H1 (cell line): ENCODE measurements around the gene DCDC1. TPM values are rescaled to one million over a fixed set of nuclear protein-coding genes. Genes with fewer than 3 reads are reported as not detected.

ENCODE experiments used
- CTCF ChIA-PET: fragments of 300-600 bp; sonication (Branson Sonifier 250); formaldehyde crosslinking; loops from one replicate; lab custom pipeline; 2021; ENCODE audit not compliant: partially characterized antibody; lab: Charles Lee
- POLR2A ChIA-PET: fragments of 300-600 bp; sonication (Branson Sonifier 250); formaldehyde crosslinking; loops from one replicate; lab custom pipeline; 2021; ENCODE audit warnings: inconsistent platforms; ENCODE audit not compliant: partially characterized antibody; lab: Charles Lee
- DNase-seq, 2 experiments: peaks; one replicate each; pipeline versions ENCODE4 v3.0.0 to v3.0.0-alpha.2; 2010 to 2022; ENCODE audit warnings: low spot score in 2 of 2, low read depth in 1 of 2, mixed read lengths in 1 of 2
- FAIRE-seq: peaks from 2 replicates; lab custom pipeline; 2011; peaks lifted over from hg19 to GRCh38; lab: Jason Lieb, UNC
- H2AFZ ChIP-seq: 2 replicates; pipeline ENCODE4 v1.8.1; 2012; ENCODE audit warnings: low read length, inconsistent platforms
- H2AK5ac ChIP-seq: 2 replicates; pipeline ENCODE4 v1.6.1; 2013; ENCODE audit warnings: low read depth, low read length
- H2BK120ac ChIP-seq: replicated peaks from 2 replicates; pipeline ENCODE3; 2013; ENCODE audit warnings: low read depth, low read length, inconsistent platforms
- H2BK12ac ChIP-seq: 2 replicates; pipeline ENCODE4 v1.6.1; 2013; ENCODE audit warnings: low read depth, low read length
- H2BK15ac ChIP-seq: 2 replicates; pipeline ENCODE4 v1.6.1; 2013; ENCODE audit warnings: low read length
- H2BK20ac ChIP-seq: 2 replicates; pipeline ENCODE4 v1.6.1; 2013; ENCODE audit warnings: low read length
- H2BK5ac ChIP-seq: 2 replicates; pipeline ENCODE4 v1.6.1; 2013; ENCODE audit warnings: low read depth, low read length
- H3K14ac ChIP-seq: 2 replicates; pipeline ENCODE4 v1.6.1; 2013; ENCODE audit warnings: inconsistent platforms; ENCODE audit not compliant: insufficient read length
- H3K18ac ChIP-seq: 2 replicates; pipeline ENCODE4 v1.6.1; 2013; ENCODE audit warnings: low read length; ENCODE audit errors: extremely low read depth
- H3K23ac ChIP-seq: 2 replicates; pipeline ENCODE4 v1.6.1; 2013; ENCODE audit warnings: inconsistent platforms; ENCODE audit not compliant: insufficient read length
- H3K23me2 ChIP-seq: 2 replicates; pipeline ENCODE4 v1.6.1; 2013; ENCODE audit warnings: low read depth, low read length
- H3K27ac ChIP-seq: 2 replicates; pipeline ENCODE4 v1.6.1; 2011; ENCODE audit warnings: low read depth, low read length, inconsistent platforms
- H3K27me3 ChIP-seq, 4 experiments: replicated peaks in 1 of 4; 1 replicate in 1 of 4; 2 replicates in 3 of 4; pipeline versions ENCODE4 v1.6.1 to v1.8.1; 2011 to 2013; ENCODE audit warnings: low read length in 3 of 4, mild to moderate bottlenecking in 3 of 4, inconsistent platforms in 2 of 4, mixed read lengths in 2 of 4, moderate library complexity in 1 of 4; ENCODE audit not compliant: control insufficient read depth in 3 of 4, insufficient read depth in 3 of 4; ENCODE audit errors: extremely low read depth in 1 of 4
- H3K36me3 ChIP-seq, 4 experiments: 2 replicates each; pipeline versions ENCODE4 v1.6.1 to v1.8.1; 2011 to 2013; ENCODE audit warnings: mild to moderate bottlenecking in 4 of 4, low read length in 3 of 4, moderate library complexity in 2 of 4, control low read depth in 1 of 4, inconsistent platforms in 1 of 4; ENCODE audit not compliant: insufficient read depth in 4 of 4, control insufficient read depth in 2 of 4
- H3K4ac ChIP-seq: replicated peaks from 2 replicates; pipeline ENCODE3; 2013; ENCODE audit warnings: low read length, low read depth, mixed read lengths, inconsistent platforms; ENCODE audit not compliant: insufficient read length
- H3K4me1 ChIP-seq, 4 experiments: replicated peaks in 1 of 4; 1 replicate in 1 of 4; 2 replicates in 3 of 4; pipeline versions ENCODE4 v1.6.1 to v1.8.1; 2011 to 2013; ENCODE audit warnings: low read length in 3 of 4, inconsistent platforms in 2 of 4, mixed read lengths in 1 of 4; ENCODE audit not compliant: insufficient read depth in 4 of 4, control insufficient read depth in 3 of 4
- H3K4me2 ChIP-seq, 2 experiments: 2 replicates each; pipeline versions ENCODE4 v1.6.1 to v1.8.1; 2011 to 2013; ENCODE audit warnings: low read depth in 2 of 2, low read length in 2 of 2, control low read depth in 1 of 2, inconsistent platforms in 1 of 2, mild to moderate bottlenecking in 1 of 2; ENCODE audit not compliant: insufficient read depth in 1 of 2
- H3K4me3 ChIP-seq, 4 experiments: fragments of 200-600, 300-600 bp in 1 of 4; sonication (generic), shearing (Covaris generic), sonication (Bioruptor Twin) in 1 of 4; 2 replicates each; pipeline versions ENCODE4 v1.5.1 to v1.8.1; 2011 to 2016; ENCODE audit warnings: low read length in 4 of 4, low read depth in 3 of 4, control low read depth in 2 of 4, inconsistent platforms in 2 of 4, mild to moderate bottlenecking in 2 of 4, mixed read lengths in 1 of 4, moderate library complexity in 1 of 4; ENCODE audit not compliant: insufficient read depth in 2 of 4; ENCODE audit errors: extremely low read depth in 1 of 4
- H3K56ac ChIP-seq: replicated peaks from 2 replicates; pipeline ENCODE3; 2013; ENCODE audit warnings: low read depth, mild to moderate bottlenecking, mixed read lengths, low read length, inconsistent platforms; ENCODE audit not compliant: insufficient read length
- H3K79me1 ChIP-seq: 2 replicates; pipeline ENCODE4 v1.6.1; 2013; ENCODE audit warnings: low read depth, low read length, control low read depth
- H3K79me2 ChIP-seq, 2 experiments: 2 replicates each; pipeline versions ENCODE4 v1.6.1 to v1.8.1; 2012 to 2013; ENCODE audit warnings: low read length in 2 of 2, mild to moderate bottlenecking in 2 of 2, inconsistent platforms in 1 of 2; ENCODE audit not compliant: insufficient read depth in 2 of 2, control insufficient read depth in 1 of 2
- H3K9ac ChIP-seq, 4 experiments: replicated peaks in 1 of 4; 1 replicate in 1 of 4; 2 replicates in 3 of 4; pipeline versions ENCODE4 v1.6.1 to v1.8.1; 2011 to 2013; ENCODE audit warnings: low read depth in 3 of 4, low read length in 3 of 4, control low read depth in 2 of 4, mild to moderate bottlenecking in 2 of 4, moderate library complexity in 2 of 4, inconsistent platforms in 1 of 4; ENCODE audit errors: extremely low read depth in 1 of 4
- H3K9me3 ChIP-seq, 2 experiments: 2 replicates each; pipeline versions ENCODE4 v1.6.1 to v1.8.1; 2012 to 2013; ENCODE audit warnings: mild to moderate bottlenecking in 2 of 2, moderate library complexity in 2 of 2, control low read depth in 1 of 2, inconsistent platforms in 1 of 2, low read depth in 1 of 2, low read length in 1 of 2, mixed read lengths in 1 of 2; ENCODE audit not compliant: insufficient read depth in 2 of 2
- H4K20me1 ChIP-seq, 2 experiments: replicated peaks in 1 of 2; 2 replicates each; pipeline versions ENCODE3 to v1.8.1; 2011 to 2013; ENCODE audit warnings: inconsistent platforms in 2 of 2, low read length in 2 of 2, mild to moderate bottlenecking in 1 of 2; ENCODE audit not compliant: insufficient read depth in 2 of 2, control insufficient read depth in 1 of 2
- H4K5ac ChIP-seq: 2 replicates; pipeline ENCODE4 v1.6.1; 2013; ENCODE audit warnings: low read length, low read depth, mixed read lengths, inconsistent platforms; ENCODE audit not compliant: insufficient read length
- H4K8ac ChIP-seq: 2 replicates; pipeline ENCODE4 v1.8.0; 2013; ENCODE audit warnings: mild to moderate bottlenecking, moderate library complexity, low read length, inconsistent platforms; ENCODE audit not compliant: insufficient read depth; ENCODE audit errors: extremely low read depth
- H4K91ac ChIP-seq: replicated peaks from 2 replicates; pipeline ENCODE3; 2013; ENCODE audit warnings: low read length, mixed read lengths, inconsistent platforms; ENCODE audit not compliant: insufficient read length
- RBBP5 ChIP-seq: IDR thresholded peaks from 2 replicates; pipeline ENCODE4 v1.7.1; 2012; ENCODE audit warnings: low read depth, mild to moderate bottlenecking, inconsistent platforms, low read length, moderate library complexity, borderline replicate concordance
- SIN3A ChIP-seq, 2 experiments: IDR thresholded peaks in 1 of 2; conservative IDR thresholded peaks in 1 of 2; 2 replicates each; pipeline ENCODE4 v1.6.1; 2011 to 2012; ENCODE audit warnings: low read length in 2 of 2, improper control_type of control experiment in 1 of 2, low read depth in 1 of 2, mild to moderate bottlenecking in 1 of 2
- WGBS, 2 experiments: shearing (Covaris generic) in 1 of 2; methylation state at CpG; one replicate each; pipeline versions ENCODE4 v1.1.6 to v1.1.7; 2013 to 2015; ENCODE audit warnings: low lambda C conversion rate in 2 of 2, mixed read lengths in 2 of 2, inconsistent platforms in 1 of 2, low coverage in 1 of 2, missing lambda C conversion rate in 1 of 2; ENCODE audit not compliant: insufficient replicate concordance in 2 of 2, insufficient coverage in 1 of 2, insufficient read length in 1 of 2; ENCODE audit errors: extremely low coverage in 1 of 2, missing lambda C conversion rate in 1 of 2; 5-methylcytosine and 5-hydroxymethylcytosine counted together
- polyA plus RNA-seq, 7 experiments: library from polyadenylated mRNA; depleted of rRNA in 3 of 7; stranded (reverse) in 5 of 7; unstranded in 2 of 7; fragments of >200 nt in 5 of 7; fragments of 200-250 nt in 2 of 7; gene quantifications; 1 replicate in 5 of 7; 2 replicates in 1 of 7; 4 replicates in 1 of 7; pipeline versions ENCODE4 v1.2.1 to v1.2.3, GENCODE V29; 2011 to 2013; ENCODE audit warnings: missing spikeins in 2 of 7, mixed read lengths in 2 of 7
- total RNA-seq: library from RNA; stranded (reverse); fragmentation: NEBNext Ultra II Directional; extraction: Animal tissue kit (Norgen Biotek cat#: 25700); gene quantifications from 2 replicates; pipeline ENCODE4 v1.2.1, GENCODE V29; 2021

DCDC1 gene
- total and polyA plus RNA-seq, 2 of the 8 experiments (the other 6 are each of a cell fraction or from before 2014, with no cell fraction given), result 0.15 to 0.56 TPM

DNA sequence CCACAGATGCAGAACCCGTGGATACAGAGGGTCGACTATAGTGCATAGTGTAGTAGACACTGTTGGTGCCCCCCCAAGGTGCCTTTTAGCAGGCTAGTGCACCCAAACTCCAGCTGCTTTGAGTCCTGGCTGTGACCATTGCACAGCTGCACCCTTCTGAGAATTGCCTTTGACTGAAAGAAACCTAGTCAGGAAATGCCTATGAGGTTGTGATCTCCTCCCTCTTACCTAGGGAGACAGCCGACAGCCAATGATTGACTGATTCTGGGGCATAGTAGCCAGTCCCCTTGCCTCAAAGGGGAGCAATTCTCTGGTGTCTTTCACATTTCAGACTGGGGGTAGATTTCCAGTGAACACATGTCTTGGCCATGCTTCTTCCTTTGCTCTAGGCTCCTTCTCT lies 74.2 kb downstream of the DCDC1 start:
- ChIA-PET POLR2A (no interaction called here), CTCF (no interaction called here)
- no peaks in the 10 kb centered on the region for H3K79me2 ChIP-seq
- H3K27ac ChIP-seq, result no peak overlapping the region
- no peak overlapping the region for H3K18ac ChIP-seq
- no peak overlapping the region for H4K5ac ChIP-seq
- H3K4me2 ChIP-seq, result no peak overlapping the region
- WGBS, 2 experiments, result 93% methylated on average over 3 of the region's 3 CpGs; no CpG with 5 or more reads in 1 of the 2 experiments
- H3K36me3 ChIP-seq, result no peaks in the 10 kb centered on the region
- H3K23ac ChIP-seq, result no peak overlapping the region
- H4K8ac ChIP-seq, result no peak overlapping the region
- no peak overlapping the region for H2AK5ac ChIP-seq
- H3K56ac ChIP-seq, result no peak overlapping the region
- H3K4me3 ChIP-seq, result no peak overlapping the region
- H4K91ac ChIP-seq, result no peak overlapping the region
- no peak overlapping the region for H2BK120ac ChIP-seq
- no peaks in the 10 kb centered on the region for H4K20me1 ChIP-seq
- no peak overlapping the region for H3K9ac ChIP-seq
- 0 out of 2 replicates have a peak, but pooled peaks cover 2% of the 10 kb centered on the region for H3K23me2 ChIP-seq
- no peaks in the 10 kb centered on the region for H3K4me1 ChIP-seq
- no peak for FAIRE-seq
- H2BK12ac ChIP-seq, result no peak overlapping the region
- no peaks in the 10 kb centered on the region for H3K9me3 ChIP-seq
- no peak overlapping the region for H3K14ac ChIP-seq
- no peaks in the 10 kb centered on the region for H3K79me1 ChIP-seq
- no peak overlapping the region for H3K4ac ChIP-seq
- no peak overlapping the region for H2BK20ac ChIP-seq
- no peak for DNase-seq
- H2AFZ ChIP-seq, result peak overlapping the region; percentile 44; the same call in 1 of the 2 replicates
- TF ChIP-seq SIN3A (conservative IDR thresholded peaks at IDR 0.05 in 1 of 2, IDR thresholded peaks at IDR 0.05 in 1 of 2; ENCODE audit: low read depth in 1 of 2, low read length in 2 of 2), result no peak
- no peak for TF ChIP-seq RBBP5
- no peak overlapping the region for H2BK15ac ChIP-seq
- no peaks in the 10 kb centered on the region for H3K27me3 ChIP-seq
- H2BK5ac ChIP-seq, result no peak overlapping the region
